Mucosa of stomach (tissue), 1 donor: ENCODE measurements around the gene ADIPOR2.
"Not testable (repeated sequence)": the region's sequence is repeated elsewhere in the genome, so short reads cannot be mapped to it uniquely, and the experiment has no call there.

ENCODE experiments used
- H3K27me3 ChIP-seq: one replicate; pipeline ENCODE4 v1.7.0; 2013; ENCODE audit warnings: mild to moderate bottlenecking, low read length; ENCODE audit not compliant: control insufficient read depth, insufficient read depth
- H3K36me3 ChIP-seq: one replicate; pipeline ENCODE4 v1.7.0; 2013; ENCODE audit warnings: low read length; ENCODE audit not compliant: control insufficient read depth, insufficient read depth
- H3K4me1 ChIP-seq: one replicate; pipeline ENCODE4 v1.7.0; 2013; ENCODE audit warnings: mild to moderate bottlenecking, low read length; ENCODE audit not compliant: control insufficient read depth, insufficient read depth
- H3K4me3 ChIP-seq: one replicate; pipeline ENCODE4 v1.7.0; 2013; ENCODE audit warnings: low read length
- H3K9ac ChIP-seq: one replicate; pipeline ENCODE4 v1.7.0; 2013; ENCODE audit warnings: mild to moderate bottlenecking, low read length, moderate library complexity
- H3K9me3 ChIP-seq: one replicate; pipeline ENCODE4 v1.7.0; 2013; ENCODE audit warnings: mild to moderate bottlenecking, low read length, moderate library complexity; ENCODE audit not compliant: control insufficient read depth
- donor health status: Pancreatic carcinoma.

The ADIPOR2 gene

DNA sequence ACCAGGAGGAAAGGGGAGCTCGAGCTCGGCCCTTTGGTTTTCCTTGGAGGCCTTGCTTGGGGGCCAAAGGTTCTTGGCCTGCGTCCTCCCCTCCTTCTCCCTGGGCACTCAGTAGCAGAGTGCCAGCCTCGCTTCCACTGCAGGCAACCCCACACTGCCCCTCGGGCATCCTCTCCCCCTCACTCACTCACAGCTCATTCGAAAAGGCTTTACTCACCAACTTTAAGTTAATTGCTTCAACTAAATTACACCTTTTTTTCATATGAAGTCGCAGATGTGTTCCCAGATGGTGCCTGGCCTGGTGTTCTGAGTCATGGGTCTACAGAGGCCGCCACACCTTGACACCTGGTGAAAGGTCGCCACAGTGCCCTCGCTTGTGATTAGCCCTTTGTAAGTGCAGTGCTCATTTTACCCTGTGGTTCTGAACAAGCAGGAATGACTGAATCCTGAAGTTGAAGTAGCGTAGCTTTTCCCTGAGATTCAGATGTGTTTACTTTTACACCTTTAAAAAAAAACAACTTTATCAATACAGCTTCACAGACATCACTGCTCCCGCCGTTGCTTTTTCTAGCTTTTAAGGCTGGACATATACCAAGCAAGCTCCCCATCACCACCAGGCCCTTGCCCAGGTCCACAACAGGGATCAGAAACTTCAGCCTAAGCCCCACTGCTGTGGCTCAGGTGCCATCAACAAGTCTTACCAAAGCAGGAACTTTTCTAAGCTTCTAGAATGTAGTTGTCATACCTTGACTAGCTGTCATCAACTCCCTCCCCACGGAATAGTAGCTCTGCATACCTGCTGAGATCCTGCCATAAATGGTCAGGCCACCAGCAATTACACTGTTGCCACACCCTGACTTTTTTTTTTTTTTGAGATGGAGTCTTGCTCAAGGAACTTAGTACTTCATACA, 20.3 kb upstream of the ADIPOR2 start:
- Histone ChIP-seq H3K4me3 (no peak overlapping the region), H3K9ac (peak overlapping the region; percentile 33), H3K27me3 (no peaks in the 10 kb centered on the region), H3K9me3 (no peaks in the 10 kb centered on the region), H3K36me3 (no peaks in the 10 kb centered on the region), H3K4me1 (peaks cover 40% of the 10 kb centered on the region)

DNA sequence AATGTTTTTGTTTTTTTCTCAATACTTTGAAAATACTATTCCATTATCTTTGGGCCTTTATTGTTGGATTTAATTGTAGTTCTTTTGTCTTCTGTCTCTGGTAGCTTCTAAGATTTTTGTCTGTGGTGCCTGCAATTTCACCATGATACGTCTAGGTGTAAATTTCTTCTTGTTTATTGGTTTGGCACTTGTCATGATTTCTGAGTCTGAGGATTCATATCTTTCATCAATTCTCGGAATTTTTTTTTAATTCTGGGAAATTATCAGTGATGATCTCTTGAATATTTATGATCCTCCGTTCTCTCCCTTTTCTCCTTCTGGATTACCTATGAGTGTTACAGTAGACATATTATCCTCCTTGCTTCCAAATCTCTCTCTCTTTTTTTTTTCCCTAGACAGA, 14.8 kb upstream of the ADIPOR2 start:
- Histone ChIP-seq H3K27me3 (no peaks in the 10 kb centered on the region), H3K4me3 (no peak overlapping the region), H3K4me1 (peaks cover 3% of the 10 kb centered on the region), H3K9me3 (no peaks in the 10 kb centered on the region), H3K9ac (no peak overlapping the region), H3K36me3 (no peaks in the 10 kb centered on the region)

- Histone ChIP-seq H3K36me3 (no peaks in the 10 kb centered on the region), H3K4me1 (no peaks in the 10 kb centered on the region), H3K27me3 (no peaks in the 10 kb centered on the region), H3K9me3 (no peaks in the 10 kb centered on the region), H3K4me3 (no peak overlapping the region), H3K9ac (no peak overlapping the region)
These were observed 9.9 kb upstream of the ADIPOR2 start for GRCh38 chr12:1680804-1681492.

DNA sequence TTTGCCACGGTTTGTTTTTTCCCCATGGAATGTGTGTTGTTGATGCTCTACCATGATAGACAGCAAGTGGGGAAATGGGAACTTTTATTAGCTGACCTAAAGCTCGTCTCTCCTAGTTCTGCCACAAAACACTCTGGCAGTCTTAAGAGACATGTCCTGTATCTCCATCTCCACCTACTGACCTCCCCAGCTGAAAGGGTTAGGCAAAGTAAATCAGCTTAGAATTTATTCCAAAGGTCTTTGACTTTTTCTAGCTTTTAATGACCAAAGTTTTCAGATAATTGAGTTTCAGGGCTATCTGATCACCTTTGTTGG, 9.4 kb upstream of the ADIPOR2 start:
- no peaks in the 10 kb centered on the region for H3K9me3 ChIP-seq
- no peak overlapping the region for H3K4me3 ChIP-seq
- H3K4me1 ChIP-seq: no peaks in the 10 kb centered on the region
- no peak overlapping the region for H3K9ac ChIP-seq
- H3K36me3 ChIP-seq: no peaks in the 10 kb centered on the region
- no peaks in the 10 kb centered on the region for H3K27me3 ChIP-seq

- H3K4me1 ChIP-seq: peaks cover 8% of the 10 kb centered on the region
- H3K9me3 ChIP-seq: no peaks in the 10 kb centered on the region
- no peaks in the 10 kb centered on the region for H3K27me3 ChIP-seq
- no peak overlapping the region for H3K9ac ChIP-seq
- H3K36me3 ChIP-seq: no peaks in the 10 kb centered on the region
- no peak overlapping the region for H3K4me3 ChIP-seq
These were observed 2.7 kb upstream of the ADIPOR2 start for GRCh38 chr12:1688086-1688710.

- Histone ChIP-seq H3K27me3 (no peaks in the 10 kb centered on the region), H3K4me3 (peak overlapping the region; percentile 82), H3K4me1 (peaks cover 14% of the 10 kb centered on the region), H3K36me3 (no peaks in the 10 kb centered on the region), H3K9ac (peak overlapping the region; percentile 95), H3K9me3 (no peaks in the 10 kb centered on the region)
These were observed 495 bp downstream of the ADIPOR2 start for GRCh38 chr12:1691123-1692007.

DNA sequence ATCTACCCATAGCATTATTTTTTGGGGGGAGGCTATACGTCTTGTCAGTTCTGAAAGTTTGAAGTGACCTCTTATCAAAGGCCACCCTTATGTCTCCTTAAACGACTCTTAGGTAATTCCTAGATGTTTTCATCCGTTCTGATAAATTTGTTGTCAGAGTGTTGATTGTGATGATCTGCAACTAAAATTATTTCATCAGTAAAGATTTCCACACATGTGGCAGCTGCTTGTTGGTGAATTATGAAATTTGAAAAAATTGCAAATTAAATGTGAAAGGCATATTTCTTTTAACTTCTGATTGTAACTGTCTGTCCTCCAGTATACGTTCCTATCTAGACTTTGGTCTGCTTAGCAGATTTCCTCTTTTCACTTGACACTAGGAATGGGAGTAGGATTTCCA, 1.4 kb downstream of the ADIPOR2 start:
- Histone ChIP-seq H3K4me3 (peak overlapping the region; percentile 82), H3K27me3 (no peaks in the 10 kb centered on the region), H3K4me1 (peaks cover 21% of the 10 kb centered on the region), H3K9ac (peak overlapping the region; percentile 95), H3K36me3 (no peaks in the 10 kb centered on the region), H3K9me3 (no peaks in the 10 kb centered on the region)

GRCh38 chr12:1692895-1693610, 2.2 kb downstream of the ADIPOR2 start:
- Histone ChIP-seq H3K9me3 (no peaks in the 10 kb centered on the region), H3K4me1 (peaks cover 30% of the 10 kb centered on the region), H3K4me3 (no peak overlapping the region), H3K36me3 (no peaks in the 10 kb centered on the region), H3K27me3 (no peaks in the 10 kb centered on the region), H3K9ac (no peak overlapping the region)

GRCh38 chr12:1695097-1695496, 4.2 kb downstream of the ADIPOR2 start:
- H3K9ac ChIP-seq: not testable (repeated sequence)
- H3K4me1 ChIP-seq: peaks cover 42% of the 10 kb centered on the region

GRCh38 chr12:1695886-1696670, 5.2 kb downstream of the ADIPOR2 start:
- Histone ChIP-seq H3K4me3 (no peak overlapping the region), H3K36me3 (no peaks in the 10 kb centered on the region), H3K9ac (no peak overlapping the region), H3K9me3 (no peaks in the 10 kb centered on the region), H3K27me3 (no peaks in the 10 kb centered on the region), H3K4me1 (peaks cover 40% of the 10 kb centered on the region)

More at GRCh38 chr12:1695097-1695496, 4.2 kb downstream of the ADIPOR2 start:
- not testable (repeated sequence) for H3K27me3 ChIP-seq, H3K4me3 ChIP-seq, H3K9me3 ChIP-seq, H3K36me3 ChIP-seq
